Esophagus mucosa (tissue), 1 donor: ENCODE measurements around the gene LCK. TPM values are rescaled to one million over a fixed set of nuclear protein-coding genes. Genes with fewer than 3 reads are reported as not detected.
A peak's percentile ranks its signal among the peaks of the same experiment; 100 is the strongest.
"Not testable (repeated sequence)": the region's sequence is repeated elsewhere in the genome, so short reads cannot be mapped to it uniquely, and the experiment has no call there.

Experiments used
- ATAC-seq: fragments of 200-7000 bp; cut with Tn5 transposase; one replicate; pipeline ENCODE4 v1.9.1; 2020
- total RNA-seq: library from RNA; stranded (reverse); gene quantifications from one replicate; pipeline ENCODE4 v1.2.4, GENCODE V29; 2023
- donor health status: DM: yes; HTN: yes; CAD: no.

Gene LCK
- total RNA-seq, 1 donor from 2014 or later: 1.00 TPM

DNA sequence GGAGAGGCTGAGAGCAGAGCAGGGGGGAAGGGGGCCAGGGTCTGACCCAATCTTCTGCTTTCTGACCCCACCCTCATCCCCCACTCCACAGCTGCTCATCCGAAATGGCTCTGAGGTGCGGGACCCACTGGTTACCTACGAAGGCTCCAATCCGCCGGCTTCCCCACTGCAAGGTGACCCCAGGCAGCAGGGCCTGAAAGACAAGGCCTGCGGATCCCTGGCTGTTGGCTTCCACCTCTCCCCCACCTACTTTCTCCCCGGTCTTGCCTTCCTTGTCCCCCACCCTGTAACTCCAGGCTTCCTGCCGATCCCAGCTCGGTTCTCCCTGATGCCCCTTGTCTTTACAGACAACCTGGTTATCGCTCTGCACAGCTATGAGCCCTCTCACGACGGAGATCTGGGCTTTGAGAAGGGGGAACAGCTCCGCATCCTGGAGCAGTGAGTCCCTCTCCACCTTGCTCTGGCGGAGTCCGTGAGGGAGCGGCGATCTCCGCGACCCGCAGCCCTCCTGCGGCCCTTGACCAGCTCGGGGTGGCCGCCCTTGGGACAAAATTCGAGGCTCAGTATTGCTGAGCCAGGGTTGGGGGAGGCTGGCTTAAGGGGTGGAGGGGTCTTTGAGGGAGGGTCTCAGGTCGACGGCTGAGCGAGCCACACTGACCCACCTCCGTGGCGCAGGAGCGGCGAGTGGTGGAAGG is 23.7 kb downstream of the LCK start:
- ATAC-seq: no peak

DNA sequence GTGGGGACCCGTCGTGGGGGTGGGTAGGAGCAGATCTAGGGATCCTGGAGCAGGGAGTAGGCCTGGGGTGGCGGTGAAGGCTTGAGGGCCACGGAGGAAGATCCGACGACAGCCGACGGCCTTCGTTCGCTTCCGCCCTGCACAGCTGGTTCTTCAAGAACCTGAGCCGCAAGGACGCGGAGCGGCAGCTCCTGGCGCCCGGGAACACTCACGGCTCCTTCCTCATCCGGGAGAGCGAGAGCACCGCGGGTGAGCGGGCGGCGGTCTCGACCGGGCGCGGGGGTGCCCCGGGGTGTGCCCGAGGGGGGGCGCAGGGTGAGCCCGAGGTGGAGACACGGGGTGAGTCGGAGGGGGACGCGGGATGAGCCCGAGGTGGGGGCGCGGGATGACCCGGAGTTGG is 24.4 kb downstream of the LCK start:
- peak; percentile 62 for ATAC-seq

DNA sequence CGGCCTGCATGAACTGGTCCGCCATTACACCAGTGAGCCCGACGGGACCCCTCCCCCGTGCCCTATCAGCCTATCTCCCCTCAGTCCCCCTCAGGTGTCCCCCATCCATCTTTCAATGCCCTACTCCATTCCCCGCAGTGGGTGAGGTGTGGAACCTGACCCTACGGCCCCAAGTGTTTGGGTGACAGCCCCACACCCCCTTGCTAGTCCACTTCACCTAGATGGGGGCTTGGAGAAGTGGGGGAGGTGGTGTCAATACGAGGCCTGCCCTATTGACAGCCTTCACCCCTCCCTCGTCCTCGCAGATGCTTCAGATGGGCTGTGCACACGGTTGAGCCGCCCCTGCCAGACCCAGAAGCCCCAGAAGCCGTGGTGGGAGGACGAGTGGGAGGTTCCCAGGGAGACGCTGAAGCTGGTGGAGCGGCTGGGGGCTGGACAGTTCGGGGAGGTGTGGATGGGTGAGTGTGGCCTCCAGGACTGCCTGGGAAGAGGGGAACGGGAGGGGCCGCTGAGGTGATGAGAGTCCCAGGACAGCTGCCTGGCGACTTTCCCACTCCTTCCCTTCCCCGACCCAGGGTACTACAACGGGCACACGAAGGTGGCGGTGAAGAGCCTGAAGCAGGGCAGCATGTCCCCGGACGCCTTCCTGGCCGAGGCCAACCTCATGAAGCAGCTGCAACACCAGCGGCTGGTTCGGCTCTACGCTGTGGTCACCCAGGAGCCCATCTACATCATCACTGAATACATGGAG is 25.1 kb downstream of the LCK start:
- ATAC-seq: no peak

DNA sequence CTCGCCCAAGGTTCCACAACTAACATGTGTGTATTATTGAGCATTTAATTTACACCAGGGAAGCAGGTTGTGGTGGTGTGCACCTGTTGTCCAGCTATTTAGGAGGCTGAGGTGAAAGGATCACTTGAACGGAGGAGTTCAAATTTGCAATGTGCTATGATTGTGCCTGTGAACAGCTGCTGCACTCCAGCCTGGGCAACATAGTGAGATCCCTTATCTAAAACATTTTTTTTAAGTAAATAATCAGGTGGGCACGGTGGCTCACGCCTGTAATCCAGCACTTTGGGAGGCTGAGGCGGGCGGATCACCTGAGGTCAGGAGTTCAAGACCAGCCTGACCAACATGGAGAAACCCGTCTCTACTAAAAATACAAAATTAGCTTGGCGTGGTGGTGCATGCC is 33.7 kb downstream of the LCK start:
- not testable (repeated sequence) for ATAC-seq

DNA sequence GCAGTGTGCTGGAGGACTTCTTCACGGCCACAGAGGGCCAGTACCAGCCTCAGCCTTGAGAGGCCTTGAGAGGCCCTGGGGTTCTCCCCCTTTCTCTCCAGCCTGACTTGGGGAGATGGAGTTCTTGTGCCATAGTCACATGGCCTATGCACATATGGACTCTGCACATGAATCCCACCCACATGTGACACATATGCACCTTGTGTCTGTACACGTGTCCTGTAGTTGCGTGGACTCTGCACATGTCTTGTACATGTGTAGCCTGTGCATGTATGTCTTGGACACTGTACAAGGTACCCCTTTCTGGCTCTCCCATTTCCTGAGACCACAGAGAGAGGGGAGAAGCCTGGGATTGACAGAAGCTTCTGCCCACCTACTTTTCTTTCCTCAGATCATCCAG is 34.6 kb downstream of the LCK start:
- peak; percentile 6 for ATAC-seq

DNA sequence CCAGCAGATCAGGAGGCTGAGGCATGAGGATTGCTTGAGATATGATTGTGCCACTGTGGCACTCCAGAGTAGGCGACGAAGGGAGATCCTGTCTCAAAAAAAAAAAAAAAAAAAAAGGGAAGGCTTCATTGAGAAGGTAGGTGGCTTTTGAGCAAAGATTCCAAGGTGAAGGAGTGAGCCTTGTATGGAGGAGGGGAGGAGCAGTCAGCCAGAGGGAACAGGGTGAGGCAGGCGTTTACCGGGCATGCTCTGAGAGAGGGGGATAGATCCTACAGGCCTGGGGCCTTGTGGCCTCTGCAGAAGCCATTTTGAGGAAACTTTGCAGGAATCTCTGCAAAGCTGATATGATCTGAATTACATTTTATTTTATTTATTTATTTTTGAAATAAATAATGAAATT is 35.7 kb downstream of the LCK start:
- no peak for ATAC-seq

DNA sequence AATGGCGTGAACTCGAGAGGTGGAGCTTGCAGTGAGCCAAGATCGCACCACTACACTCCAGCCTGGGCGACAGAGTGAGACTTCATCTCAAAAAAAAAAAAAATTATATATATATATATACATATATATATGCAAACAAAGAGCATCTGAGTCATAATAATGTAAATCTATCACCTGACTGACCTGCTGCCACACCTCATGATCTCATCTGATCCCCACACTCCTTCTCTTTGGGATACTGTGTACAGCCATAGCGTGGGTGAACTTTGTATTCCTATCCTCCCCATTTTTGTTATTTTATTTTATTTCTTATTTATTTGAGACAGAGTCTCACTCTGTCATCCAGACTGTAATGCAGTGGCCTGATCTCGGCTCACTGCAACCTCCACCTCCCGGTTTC is 38.2 kb downstream of the LCK start:
- peak; percentile 71 for ATAC-seq

DNA sequence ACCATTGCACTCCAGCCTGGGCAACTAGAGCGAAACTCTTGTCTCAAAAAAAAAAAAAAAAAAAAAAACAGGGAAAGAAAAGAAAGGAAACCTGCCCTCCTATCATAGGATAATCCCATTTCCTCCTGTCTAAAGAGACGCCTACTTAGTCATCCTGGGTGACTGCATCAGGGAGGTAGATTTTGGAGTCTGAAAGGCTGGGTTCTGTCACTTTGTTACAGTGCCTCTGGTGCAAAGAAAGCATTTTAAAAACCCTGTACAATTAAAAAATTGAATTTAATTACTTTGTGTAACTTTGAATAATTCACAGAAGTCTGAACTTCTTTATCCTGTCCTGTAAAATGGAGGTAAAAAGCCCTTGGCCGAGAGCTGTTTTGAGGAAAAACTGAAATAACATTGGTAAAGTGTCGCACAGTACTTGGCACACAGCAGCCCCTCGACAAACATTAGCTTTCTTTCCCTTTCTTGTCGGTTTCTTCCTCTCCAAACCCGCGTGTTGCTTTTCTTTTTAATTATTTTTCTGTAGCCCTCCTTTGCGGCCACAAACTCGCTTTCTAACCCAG is 40.2 kb downstream of the LCK start:
- peak; percentile 70 for ATAC-seq

DNA sequence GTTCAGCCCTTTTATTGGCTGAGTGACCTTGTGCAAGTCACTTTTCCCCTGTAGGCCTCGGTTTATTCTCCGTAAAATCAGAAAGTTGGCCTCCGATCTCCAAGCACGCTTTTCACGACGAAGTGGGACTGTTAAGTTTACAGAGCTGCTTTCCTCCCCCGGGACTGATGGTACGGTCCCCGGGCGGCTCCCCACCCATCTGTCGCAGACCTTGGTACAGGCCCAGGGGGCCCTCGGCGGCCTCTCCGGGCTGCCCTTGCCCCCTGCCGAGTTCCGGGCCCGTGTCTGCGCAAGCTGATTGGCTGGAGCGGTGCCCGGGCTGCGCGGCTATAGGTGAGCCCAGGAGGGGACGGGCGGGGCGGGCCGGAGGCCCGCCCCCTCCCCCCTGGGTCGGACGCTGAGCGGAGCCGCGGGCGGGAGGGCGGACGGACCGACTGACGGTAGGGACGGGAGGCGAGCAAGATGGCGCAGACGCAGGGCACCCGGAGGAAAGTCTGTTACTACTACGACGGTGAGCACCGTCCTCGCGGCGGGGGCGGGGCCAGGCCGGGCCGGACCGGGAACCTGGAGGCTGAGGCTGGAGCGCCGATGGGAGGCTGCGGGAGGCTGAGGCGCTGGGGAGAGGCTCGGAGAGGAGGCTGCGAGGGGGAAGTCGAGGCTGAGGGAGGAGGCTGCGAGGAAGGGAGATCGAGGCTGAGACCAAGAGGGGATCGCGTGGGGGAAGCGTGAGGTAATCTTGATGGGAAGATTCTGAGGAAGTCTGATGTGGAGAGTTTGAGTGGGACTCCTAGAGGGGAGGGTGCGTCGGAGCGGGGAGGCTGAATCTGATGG is 40.9 kb downstream of the LCK start, which contains the start of gene HDAC1:
TSS of gene HDAC1 (plus strand) at position 376 of the 831 bp plus-strand sequence. CDS start at position 463, 87 bp downstream.
- ATAC-seq: peak; percentile 97

DNA sequence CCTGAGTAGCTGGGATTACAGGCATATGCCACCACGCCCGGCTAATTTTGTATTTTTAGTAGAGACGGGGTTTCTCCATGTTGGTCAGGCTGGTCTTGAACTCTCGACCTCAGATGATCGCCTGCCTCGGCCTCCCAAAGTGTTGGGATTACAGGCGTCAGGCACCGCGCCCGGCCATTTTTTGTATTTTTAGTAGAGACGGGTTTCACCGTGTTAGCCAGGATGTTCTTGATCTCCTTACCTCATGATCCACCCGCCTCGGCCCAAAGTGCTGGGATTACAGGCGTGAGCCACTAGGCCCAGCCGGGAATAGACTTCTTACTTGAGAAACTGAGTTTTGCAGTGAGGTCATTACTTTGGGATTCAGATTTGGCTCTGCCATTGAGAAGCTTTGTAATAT is 47.1 kb downstream of the LCK start:
- not testable (repeated sequence) for ATAC-seq

DNA sequence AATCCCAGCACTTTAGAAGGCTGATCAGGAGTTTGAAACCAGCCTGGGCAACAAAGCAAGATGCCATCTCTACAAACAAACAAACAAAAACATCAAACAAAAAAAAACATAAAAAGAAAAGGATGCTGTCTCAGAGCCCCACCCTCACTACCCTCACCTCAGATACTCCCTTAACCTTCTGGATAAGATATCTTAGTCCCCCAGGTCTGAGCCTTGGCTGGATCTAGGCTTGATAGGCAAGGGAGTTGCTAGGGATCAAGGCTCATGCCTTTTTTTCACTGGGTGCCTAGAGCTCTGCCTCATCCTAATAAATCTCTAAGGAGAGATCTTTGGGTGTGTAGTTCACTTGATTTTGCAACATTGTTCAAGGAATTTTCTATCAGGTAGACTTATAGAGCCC is 48.3 kb downstream of the LCK start:
- ATAC-seq: no peak

DNA sequence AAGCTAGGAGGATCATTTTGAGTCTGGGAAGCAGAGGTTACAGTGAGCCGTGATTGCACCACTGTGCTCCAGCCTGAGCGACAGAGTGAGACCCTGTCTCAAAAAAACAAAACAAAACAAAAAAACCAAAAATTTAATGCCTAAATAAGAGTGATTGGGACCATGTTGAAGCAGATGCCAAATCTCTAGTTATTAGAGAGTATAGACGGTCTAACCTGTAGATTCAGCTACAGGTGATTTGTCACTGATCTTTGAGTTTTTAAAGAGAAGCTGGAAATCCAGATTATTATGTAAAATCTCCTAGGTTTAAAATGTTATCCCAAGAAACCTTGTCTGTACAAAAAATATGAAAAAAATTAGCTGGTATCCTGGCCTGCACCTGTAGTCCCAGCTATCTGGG is 52.3 kb downstream of the LCK start:
- ATAC-seq: no peak

DNA sequence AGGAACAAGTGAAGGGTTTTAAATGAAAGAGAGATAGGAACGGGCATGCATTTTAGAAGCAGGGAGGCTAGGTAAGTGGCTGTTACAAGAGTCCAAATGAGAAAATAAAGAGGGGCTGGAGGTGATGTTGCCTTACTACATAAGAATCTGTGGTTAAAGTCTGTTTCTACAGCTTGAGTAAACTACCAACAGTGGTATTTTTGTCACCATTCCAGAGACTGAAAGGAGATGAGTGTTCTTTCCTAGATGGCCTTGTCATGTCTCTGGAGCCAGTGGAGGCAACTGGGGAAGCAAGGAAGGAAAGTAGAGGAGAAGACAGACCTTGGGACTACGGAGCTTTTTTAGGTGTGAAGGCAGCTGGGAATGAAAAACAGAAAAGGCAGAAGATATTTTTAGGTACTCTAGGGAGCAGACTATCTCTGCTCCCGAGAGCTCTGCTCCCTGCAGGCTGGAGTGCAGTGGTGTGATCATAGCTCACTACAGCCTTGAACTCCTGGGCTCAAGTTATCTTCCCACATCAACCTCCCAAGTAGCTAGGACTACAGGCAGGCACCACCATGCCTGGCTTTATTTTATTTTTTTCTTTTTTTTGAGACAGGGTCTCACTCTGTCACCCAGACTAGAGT is 53.0 kb downstream of the LCK start:
- no peak for ATAC-seq

DNA sequence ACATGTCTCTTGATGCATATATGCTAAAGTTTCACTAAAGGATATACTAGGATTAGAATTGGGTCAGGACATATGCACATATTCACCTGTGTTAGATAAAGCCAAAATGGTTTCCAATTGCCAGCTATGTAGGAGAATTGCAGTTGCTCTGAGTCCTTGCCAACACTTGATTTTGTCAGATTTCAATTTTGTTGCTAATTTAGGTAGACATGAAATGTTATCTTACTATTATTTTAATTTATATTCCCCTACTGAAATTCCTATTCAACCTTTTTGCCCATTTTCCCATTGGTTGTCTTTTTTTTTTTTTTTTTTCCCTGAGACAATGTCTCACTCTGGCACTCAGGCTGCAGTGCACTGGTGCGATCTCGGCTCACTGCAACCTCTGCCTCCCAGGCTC is 54.2 kb downstream of the LCK start:
- no peak for ATAC-seq

DNA sequence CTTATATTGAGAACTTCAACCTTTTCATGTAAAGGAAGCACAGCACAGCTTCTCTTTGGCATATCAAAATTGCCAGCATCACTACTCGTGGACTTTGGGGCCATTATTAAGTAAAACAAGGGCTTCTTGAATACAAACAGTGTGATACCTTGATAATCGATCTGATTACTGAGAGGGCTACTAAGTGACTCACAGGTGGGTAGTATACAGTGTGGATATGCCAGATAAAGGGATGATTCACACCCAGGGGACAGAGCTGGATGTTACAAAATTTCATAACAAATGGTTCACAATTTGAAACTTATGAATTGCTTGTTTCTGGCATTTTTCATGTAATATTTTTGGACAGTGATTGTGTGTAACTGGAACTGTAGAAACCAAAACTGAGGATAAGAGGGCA is 56.3 kb downstream of the LCK start:
- ATAC-seq: no peak

DNA sequence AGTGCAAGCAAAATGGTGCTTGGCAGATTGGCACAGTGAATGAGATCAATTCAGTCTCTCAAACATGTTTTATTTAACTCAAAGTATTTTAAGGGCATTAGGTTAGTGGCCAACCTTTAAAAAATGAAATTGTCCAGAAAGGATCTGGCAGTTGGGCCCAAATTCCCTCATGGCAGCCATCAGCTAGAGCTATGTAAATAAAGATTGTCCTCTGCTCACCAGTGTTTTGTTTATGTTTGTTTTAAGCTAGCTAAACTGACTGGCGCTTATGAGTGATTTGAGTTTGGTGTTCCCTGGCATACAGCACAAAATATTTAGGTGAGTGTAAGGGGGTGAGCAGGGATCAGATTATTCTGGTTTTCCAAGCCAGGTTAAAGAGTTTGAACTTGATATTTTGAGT is 58.9 kb downstream of the LCK start:
- no peak for ATAC-seq

DNA sequence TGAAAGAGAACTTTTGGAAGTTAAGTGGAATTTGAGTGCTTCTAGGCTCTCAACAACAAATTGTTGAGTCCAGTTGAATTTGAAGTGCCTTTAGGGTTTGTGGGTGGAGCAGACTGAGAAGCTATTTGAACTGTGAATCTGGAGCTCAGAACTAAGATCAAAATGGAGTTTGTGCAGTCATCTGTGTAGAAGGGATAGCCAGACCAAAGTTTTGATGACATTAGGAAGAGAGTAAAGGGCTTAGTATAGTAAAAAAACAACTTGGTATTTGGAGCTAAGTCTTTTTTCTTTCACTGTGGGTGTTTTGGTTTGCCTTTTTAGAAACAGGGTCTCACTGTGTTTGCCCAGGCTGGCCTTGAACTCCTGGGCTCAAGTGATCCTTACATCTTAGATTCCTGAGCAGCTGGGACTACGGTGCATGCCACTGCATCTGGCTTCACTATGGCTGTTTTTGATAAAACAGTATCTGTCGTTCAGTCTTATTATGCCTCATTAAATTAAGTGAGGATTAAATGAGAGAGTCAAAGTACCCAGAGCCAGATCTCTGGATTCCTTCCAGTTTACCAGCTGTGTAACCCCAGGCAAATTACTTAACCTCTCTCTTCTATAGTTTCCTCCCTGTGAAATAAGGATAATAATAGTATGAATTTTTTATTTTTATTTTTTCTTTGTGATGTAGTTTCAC is 60.8 kb downstream of the LCK start:
- ATAC-seq: no peak

DNA sequence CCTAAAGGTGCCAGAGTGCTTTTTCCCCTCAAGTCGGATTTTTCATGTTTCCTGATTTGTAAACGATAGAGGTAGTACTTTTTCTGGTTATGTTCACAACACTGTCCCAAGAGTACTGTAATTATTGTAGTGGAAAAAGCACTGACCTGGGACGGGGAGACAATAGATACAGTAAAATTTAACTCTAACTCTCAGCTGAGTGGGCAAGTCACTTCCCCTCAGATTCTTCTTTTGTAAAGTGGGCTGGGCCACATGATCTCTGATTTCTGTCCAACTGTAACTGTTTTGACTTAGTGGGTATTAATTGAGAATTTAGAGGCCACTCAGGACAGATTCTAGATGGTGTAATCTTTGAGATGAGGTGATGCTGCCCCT is 65.8 kb downstream of the LCK start:
- no peak for ATAC-seq

DNA sequence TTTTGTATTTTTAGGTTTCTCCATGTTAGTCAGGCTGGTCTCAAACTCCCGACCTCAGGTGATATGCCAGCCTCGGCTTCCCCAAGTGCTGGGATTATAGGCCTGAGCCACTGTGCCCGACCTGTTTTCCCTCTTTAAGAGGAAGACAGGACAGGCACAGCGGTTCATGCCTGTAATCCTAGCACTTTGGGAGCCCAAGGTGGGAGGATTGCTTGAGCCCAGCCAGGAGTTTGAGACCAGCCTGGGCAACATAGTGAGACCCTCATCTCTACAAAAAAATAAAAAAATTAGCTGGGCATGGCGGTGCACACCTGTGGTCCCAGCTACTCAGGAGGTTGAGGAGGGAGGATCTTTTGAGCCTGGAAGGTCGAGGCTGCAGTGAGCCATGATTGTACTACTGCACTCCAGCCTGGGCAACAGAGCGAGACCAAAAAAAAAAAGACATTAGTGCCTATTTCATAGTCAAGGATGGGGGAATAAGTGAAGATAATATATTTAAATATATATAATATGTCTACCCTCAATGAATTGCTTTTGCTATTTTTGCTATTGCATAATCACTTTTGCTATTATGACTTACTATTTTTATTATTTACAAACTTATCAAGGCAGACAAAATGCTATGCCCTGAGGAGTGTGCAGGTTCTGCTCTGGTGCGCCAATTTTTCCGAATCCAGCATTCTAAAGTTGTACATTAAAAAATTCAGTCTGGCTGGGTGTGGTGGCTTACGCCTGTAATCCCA is 67.2 kb downstream of the LCK start:
- no peak for ATAC-seq

DNA sequence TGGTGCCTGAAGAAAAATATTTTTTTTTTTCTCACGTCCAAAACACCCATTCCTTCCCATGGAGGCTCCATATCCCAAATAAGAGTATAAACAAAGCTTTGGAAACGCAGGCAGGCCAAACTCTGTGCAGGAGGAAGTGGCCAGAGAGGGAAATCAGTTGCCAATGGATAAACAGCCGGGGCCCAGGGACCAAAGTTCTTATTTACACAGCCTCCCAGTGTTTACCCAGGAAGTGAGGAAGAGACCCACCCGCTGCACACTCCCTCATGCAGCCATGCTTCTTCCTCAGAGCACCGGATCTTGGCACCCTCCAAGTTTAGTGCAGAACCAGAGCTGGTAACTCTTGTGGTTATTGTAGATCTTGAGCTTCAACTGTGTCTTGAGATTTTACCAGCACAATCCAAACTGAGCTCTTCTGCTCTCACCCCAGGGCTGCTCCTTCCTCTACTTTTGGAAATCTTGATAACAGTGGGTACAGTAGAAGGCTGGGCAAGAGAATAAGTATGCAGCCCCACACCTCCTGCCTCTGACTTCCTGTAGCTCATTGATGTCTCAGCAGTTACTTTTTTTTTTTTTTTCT is 70.7 kb downstream of the LCK start:
- ATAC-seq: peak; percentile 34

DNA sequence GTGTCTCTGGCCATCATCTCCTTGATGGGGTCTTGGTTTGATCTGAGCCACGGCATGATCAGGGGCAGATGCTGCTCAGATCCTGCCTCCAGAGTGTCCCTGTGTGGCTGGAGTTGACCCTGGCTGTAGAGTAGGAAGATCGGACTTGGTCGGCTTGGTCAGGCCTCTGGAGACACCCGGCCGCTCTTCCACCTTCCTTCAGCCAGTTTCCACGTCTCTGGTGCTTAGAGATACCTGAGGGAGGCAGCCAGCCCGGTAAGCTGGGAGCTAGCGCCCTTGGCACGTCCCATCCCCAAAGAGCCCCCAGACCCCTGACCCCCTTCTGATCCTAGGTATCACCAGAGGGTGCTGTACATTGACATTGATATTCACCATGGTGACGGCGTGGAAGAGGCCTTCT is 76.1 kb downstream of the LCK start:
- ATAC-seq: no peak
